OCI-LY7 (cell line): ENCODE measurements around the gene ALOXE3.

Experiments
- CTCF ChIP-seq: fragments of 200-600 bp; sonication (generic); conservative IDR thresholded peaks from 2 replicates; pipeline ENCODE4 v1.5.1; 2014; ENCODE audit warnings: mild to moderate bottlenecking, antibody characterized with exemption, low read length, moderate library complexity, mixed read lengths
- EZH2phosphoT487 ChIP-seq: fragments of 200-600 bp; sonication (generic); IDR thresholded peaks from 2 replicates; pipeline ENCODE4 v1.6.1; 2018; ENCODE audit warnings: low read depth, borderline replicate concordance, mild to moderate bottlenecking, mixed run types, antibody characterized with exemption, low read length, moderate library complexity, mixed read lengths

- no peak for TF ChIP-seq CTCF
- TF ChIP-seq EZH2phosphoT487 = no peak
These were observed 62.5 kb downstream of the ALOXE3 start for GRCh38 chr17:8055851-8056231.
